HEK293T (cell line): Measurements from ENCODE around the gene BLVRA.

Experiments
- CTCF ChIA-PET: fragments of 350-600 bp; formaldehyde crosslinking; extraction: SDS; loops from one replicate; lab custom pipeline; 2021; ENCODE audit warnings: antibody characterized with exemption, inconsistent platforms; lab: Yijun Ruan, JAX
- POLR2A ChIA-PET: fragments of 350-600 bp; formaldehyde crosslinking; extraction: SDS; loops from one replicate; lab custom pipeline; 2020; ENCODE audit warnings: antibody characterized with exemption, inconsistent platforms; lab: Yijun Ruan, JAX
- DNase-seq: peaks from one replicate; pipeline ENCODE4 v3.0.0; 2012; ENCODE audit warnings: mixed read lengths; ENCODE audit errors: extremely low spot score
- ARNT ChIP-seq: fragments of 450-650 bp; IDR thresholded peaks from 2 replicates; pipeline ENCODE4 v1.6.1; 2017; ENCODE audit warnings: mild to moderate bottlenecking
- BHLHE40 ChIP-seq: fragments of 450-650 bp; IDR thresholded peaks from 2 replicates; pipeline ENCODE4 v1.6.1; 2016; ENCODE audit warnings: mild to moderate bottlenecking, moderate library complexity, borderline replicate concordance
- CTBP1 ChIP-seq: fragments of 450-650 bp; IDR thresholded peaks from 2 replicates; pipeline ENCODE4 v1.6.1; 2016; ENCODE audit warnings: borderline replicate concordance
- ELF4 ChIP-seq: fragments of 450-650 bp; IDR thresholded peaks from 2 replicates; pipeline ENCODE4 v1.6.1; 2017; ENCODE audit warnings: antibody characterized with exemption
- FOXA1 ChIP-seq: fragments of 450-650 bp; IDR thresholded peaks from 2 replicates; pipeline ENCODE4 v1.6.1; 2016; ENCODE audit warnings: mild to moderate bottlenecking
- FOXK2 ChIP-seq: fragments of 450-650 bp; IDR thresholded peaks from 2 replicates; pipeline ENCODE4 v1.6.1; 2016; ENCODE audit warnings: mild to moderate bottlenecking
- FOXM1 ChIP-seq: fragments of 450-650 bp; IDR thresholded peaks from 2 replicates; pipeline ENCODE4 v1.6.1; 2017; ENCODE audit warnings: mild to moderate bottlenecking, borderline replicate concordance
- HDGF ChIP-seq: fragments of 450-650 bp; IDR thresholded peaks from 2 replicates; pipeline ENCODE4 v1.6.1; 2017; ENCODE audit warnings: antibody characterized with exemption, borderline replicate concordance
- L3MBTL2 ChIP-seq: fragments of 450-650 bp; conservative IDR thresholded peaks from 2 replicates; pipeline ENCODE4 v1.6.1; 2016; ENCODE audit warnings: mild to moderate bottlenecking
- LEF1 ChIP-seq: fragments of 450-650 bp; IDR thresholded peaks from 2 replicates; pipeline ENCODE4 v1.6.1; 2017; ENCODE audit warnings: mild to moderate bottlenecking, borderline replicate concordance
- NFRKB ChIP-seq: fragments of 450-650 bp; IDR thresholded peaks from 2 replicates; pipeline ENCODE4 v1.6.1; 2016; ENCODE audit warnings: mild to moderate bottlenecking, moderate library complexity
- PKNOX1 ChIP-seq: fragments of 450-650 bp; IDR thresholded peaks from 2 replicates; pipeline ENCODE4 v1.6.1; 2016
- SP1 ChIP-seq: fragments of 450-650 bp; IDR thresholded peaks from 2 replicates; pipeline ENCODE4 v1.6.1; 2017
- SUZ12 ChIP-seq: fragments of 450-650 bp; IDR thresholded peaks from 2 replicates; pipeline ENCODE4 v1.6.1; 2016; ENCODE audit warnings: mild to moderate bottlenecking
- TARDBP ChIP-seq: fragments of 450-650 bp; IDR thresholded peaks from 2 replicates; pipeline ENCODE4 v1.6.1; 2016
- ZNF384 ChIP-seq: fragments of 450-650 bp; IDR thresholded peaks from 2 replicates; pipeline ENCODE4 v1.6.1; 2016

The BLVRA gene

GRCh38 chr7:43735403-43735801 is 23.1 kb upstream of the BLVRA start:
- TF ChIP-seq HDGF = no peak
- no peak for TF ChIP-seq SUZ12
- TF ChIP-seq NFRKB = no peak
- no peak for DNase-seq
- POLR2A ChIA-PET = no interaction called here
- CTCF ChIA-PET = interaction anchor here (0.6 to 1.0 kb wide), 3 partner anchors 11 to 153 kb away, joined by 3 read pairs; partner anchors contain the start of gene STK17A

- CTCF ChIA-PET = interaction anchor here (0.6 to 1.0 kb wide), 3 partner anchors 11 to 153 kb away, joined by 3 read pairs; partner anchors contain the start of gene STK17A
Measured at GRCh38 chr7:43735802-43736603, 22.5 kb upstream of the BLVRA start.

GRCh38 chr7:43737467-43738127 is 20.9 kb upstream of the BLVRA start:
- TF ChIP-seq CTBP1 (no peak), PKNOX1 (no peak), FOXK2 (no peak), L3MBTL2 (no peak), ZNF384 (no peak), SUZ12 (no peak), ARNT (no peak), HDGF (no peak), ELF4 (no peak), FOXM1 (no peak), LEF1 (no peak), SP1 (no peak), FOXA1 (no peak), NFRKB (no peak), BHLHE40 (no peak), TARDBP (no peak)
- POLR2A ChIA-PET = interaction anchor here (1.8 kb wide), 1 partner anchor 8 kb away, joined by 5 read pairs; the partner anchor contains the start of gene COA1
- CTCF ChIA-PET = no interaction called here
- no peak for DNase-seq

More at GRCh38 chr7:43735802-43736603, 22.5 kb upstream of the BLVRA start:
- no peak for TF ChIP-seq FOXA1
- TF ChIP-seq CTBP1 = no peak
- no peak for TF ChIP-seq L3MBTL2
- TF ChIP-seq FOXM1 = no peak
- no peak for TF ChIP-seq LEF1
- no peak for TF ChIP-seq ZNF384
- no peak for TF ChIP-seq FOXK2
- TF ChIP-seq PKNOX1 = no peak
- TF ChIP-seq ELF4 = no peak
- POLR2A ChIA-PET = no interaction called here
- no peak for DNase-seq

GRCh38 chr7:43742692-43743091 is 15.8 kb upstream of the BLVRA start:
- TF ChIP-seq FOXA1 = no peak
- no peak for DNase-seq
- ChIA-PET CTCF (no interaction called here), POLR2A (interaction anchor here (0.5 kb wide), 1 partner anchor 98 kb away, joined by 3 read pairs; no protein-coding TSS in a partner anchor)

GRCh38 chr7:43747328-43748105 is 11.0 kb upstream of the BLVRA start:
- POLR2A ChIA-PET = interaction anchor here (0.8 kb wide), 1 partner anchor 18 kb away, joined by 3 read pairs; the partner anchor contains the start of gene COA1
- CTCF ChIA-PET = no interaction called here
- no peak for TF ChIP-seq LEF1
- TF ChIP-seq TARDBP = no peak
- no peak for TF ChIP-seq NFRKB
- TF ChIP-seq SUZ12 = no peak
- no peak for TF ChIP-seq ZNF384
- TF ChIP-seq CTBP1 = no peak
- no peak for TF ChIP-seq HDGF
- no peak for TF ChIP-seq SP1
- TF ChIP-seq ARNT = no peak
- no peak for TF ChIP-seq ELF4
- TF ChIP-seq FOXK2 = no peak
- TF ChIP-seq FOXA1 = no peak
- no peak for TF ChIP-seq L3MBTL2
- no peak for TF ChIP-seq BHLHE40
- no peak for TF ChIP-seq FOXM1
- TF ChIP-seq PKNOX1 = no peak

More at GRCh38 chr7:43747328-43748105, 11.0 kb upstream of the BLVRA start:
- DNase-seq = no peak
